ENCODE measurements around the gene PRSS36.
A peak's percentile ranks its signal among the peaks of the same experiment; 100 is the strongest.
"Not testable (repeated sequence)": the region's sequence is repeated elsewhere in the genome, so short reads cannot be mapped to it uniquely, and the experiment has no call there.

PRSS36 gene

DNA sequence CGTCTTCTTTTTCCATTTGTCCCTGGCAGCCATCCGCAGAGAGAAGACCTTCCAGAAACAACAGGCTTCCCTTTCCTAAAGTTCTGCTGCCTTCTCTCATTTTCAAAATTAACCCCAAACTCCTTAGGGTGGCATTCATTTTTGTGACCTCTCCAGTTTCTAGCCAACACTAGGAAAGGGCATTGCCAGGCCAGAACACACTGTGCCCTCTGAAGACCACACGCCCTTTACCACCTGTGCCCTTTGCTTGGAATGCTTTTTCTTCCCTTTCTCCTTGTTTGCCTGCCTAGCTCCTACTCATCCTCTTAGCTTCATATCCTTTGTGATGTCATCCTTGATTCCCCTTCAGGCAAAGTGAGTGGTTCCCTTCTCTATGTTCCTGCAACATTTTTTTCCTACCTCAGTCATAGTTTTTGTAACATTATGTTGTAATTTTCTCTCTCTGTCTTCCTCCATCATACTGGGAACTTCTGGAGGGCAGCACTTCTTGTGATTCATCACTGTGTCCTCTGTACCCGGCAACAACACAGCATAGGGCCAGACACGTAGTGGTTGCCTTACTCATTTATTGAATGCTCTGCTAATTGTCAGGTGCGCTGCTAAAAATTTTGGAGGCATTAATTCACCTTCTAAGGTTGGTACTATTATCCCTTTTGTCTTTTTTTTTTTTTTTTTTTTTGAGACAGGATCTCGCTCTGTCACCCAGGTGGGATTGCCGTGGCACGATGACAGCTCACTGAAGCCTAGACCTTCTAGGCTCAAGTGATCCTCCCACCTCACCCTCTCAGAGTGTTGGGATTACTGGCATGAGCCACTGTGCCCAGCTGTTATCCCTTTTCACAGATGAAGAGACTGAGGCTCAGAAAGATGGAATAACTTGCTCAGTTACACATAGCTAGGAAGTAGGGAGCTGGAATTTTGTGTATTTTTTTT is 31.4 kb downstream of the PRSS36 start:
- peak; percentile 47 for DNase-seq

DNA sequence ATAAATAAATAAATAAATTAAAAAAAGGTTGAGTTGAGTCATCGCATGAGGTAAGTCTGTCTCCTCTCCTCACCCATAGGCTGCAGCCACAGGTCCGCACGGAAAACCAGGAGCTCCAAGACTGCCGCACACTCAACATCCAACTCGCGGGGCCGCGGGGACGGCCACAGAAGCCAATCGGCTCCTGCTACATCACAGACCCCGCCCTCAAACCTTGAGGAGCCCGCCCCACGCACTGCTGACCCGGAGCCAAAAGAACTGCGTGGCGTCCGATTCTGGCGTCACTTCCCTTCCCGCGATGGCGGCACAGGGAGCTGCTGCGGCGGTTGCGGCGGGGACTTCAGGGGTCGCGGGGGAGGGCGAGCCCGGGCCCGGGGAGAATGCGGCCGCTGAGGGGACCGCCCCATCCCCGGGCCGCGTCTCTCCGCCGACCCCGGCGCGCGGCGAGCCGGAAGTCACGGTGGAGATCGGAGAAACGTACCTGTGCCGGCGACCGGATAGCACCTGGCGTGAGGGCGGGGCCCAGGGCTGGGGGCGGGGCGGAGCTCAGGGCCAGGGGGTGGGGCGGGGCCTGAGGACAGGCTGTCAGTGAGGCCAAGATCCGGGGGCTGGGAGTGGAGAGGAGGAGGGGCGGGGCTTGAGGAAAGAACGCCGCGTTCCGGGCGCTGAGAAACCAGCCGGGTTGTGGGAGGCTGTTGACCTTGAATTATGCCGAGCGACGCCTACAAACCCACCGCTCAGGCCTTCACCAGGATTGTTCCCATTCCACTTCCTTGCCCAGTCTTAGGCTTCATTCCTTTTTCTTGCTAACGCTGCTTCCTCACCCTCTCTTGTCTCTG is 32.3 kb downstream of the PRSS36 start, which contains the start of gene KAT8:
Gene KAT8, plus strand, starts transcription at position 281 of the 839 bp plus-strand sequence. Its CDS starts 18 bp downstream, at position 299.
- DNase-seq = peak; percentile 98

DNA sequence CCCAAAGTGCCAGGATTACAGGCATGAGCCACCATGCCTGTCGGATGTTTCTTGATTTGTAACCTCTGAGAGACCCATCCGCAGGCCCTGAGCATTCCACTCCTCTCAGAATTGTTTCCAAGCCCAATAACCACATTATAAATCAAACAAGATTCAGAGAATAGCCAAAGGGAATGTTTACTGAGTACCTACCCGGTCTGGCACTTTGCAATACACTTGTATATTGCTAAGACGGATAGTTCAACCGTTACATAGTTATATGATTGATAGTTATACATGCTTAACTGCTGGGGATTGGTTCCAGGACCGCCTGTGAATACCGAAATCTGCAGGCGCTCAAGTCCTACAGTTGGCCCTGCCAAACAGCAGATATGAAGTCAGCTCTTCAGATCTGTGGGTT is 35.4 kb downstream of the PRSS36 start:
- DNase-seq = no peak

DNA sequence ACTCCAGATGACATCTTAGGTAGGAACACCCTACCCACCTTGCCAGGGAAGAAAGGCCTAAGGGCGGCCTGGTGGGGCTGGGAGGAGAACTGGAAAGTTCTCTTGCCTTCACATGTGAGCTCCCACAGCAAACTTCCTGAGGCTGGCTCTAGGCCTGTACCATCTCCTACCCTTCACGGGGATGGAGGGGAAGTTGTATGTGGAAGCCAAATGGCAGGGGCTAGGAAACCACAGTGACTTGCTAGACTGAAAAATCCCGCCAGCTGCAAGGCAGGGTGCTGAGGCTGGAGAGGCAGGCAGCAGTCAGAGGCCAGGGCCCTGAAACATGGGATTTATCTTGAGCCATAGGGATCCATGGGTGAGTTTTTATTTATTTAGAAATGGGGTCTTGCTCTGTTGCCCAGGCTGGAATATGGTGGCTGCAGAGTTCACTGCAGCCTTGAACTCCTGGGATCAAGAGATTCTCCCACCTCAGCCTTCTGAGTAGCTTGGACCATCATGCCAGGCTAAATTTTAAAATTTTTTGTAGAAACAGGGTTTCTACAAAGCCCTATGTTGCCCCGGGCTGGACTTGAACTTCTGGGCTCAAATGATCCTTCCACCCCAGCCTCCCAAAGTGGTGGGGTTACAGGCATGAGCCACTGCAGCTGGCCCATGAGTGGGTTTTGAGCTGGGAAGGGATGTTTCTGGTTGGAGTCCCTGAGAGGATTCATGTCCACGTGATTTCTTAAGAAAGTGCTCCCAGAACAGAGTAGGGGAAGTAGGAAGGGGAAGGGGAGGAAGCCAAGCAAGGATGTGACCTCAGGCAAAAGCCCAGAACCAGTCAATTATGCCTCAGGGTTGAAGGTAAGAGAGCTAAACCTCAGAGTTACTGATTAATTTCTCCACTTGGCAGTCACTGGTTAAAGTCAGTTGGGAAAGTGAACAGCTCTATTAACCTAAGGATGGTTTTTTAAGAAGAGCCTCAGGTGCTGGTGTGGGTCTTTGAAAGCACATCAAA is 36.4 kb downstream of the PRSS36 start:
- DNase-seq = peak; percentile 48

DNA sequence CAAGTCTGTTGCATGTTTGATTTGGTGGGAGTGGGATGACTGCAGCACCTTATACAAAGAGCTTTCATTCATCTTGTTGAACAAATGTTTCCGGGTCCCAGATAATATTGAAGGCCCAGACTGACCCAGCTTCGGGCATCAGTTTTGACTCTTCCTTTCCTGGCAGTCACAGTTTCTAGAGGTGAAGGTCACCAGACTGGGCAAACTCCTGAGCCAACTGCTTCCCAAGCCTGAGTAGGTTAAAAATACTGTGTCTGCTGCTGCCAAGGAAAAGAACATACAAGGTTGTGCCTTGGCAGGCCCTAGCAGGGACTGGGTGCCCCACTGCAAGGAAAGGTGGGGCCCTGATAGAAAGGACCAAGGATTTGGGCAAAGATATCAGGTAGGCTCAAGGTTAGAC is 37.2 kb downstream of the PRSS36 start:
- no peak for DNase-seq

DNA sequence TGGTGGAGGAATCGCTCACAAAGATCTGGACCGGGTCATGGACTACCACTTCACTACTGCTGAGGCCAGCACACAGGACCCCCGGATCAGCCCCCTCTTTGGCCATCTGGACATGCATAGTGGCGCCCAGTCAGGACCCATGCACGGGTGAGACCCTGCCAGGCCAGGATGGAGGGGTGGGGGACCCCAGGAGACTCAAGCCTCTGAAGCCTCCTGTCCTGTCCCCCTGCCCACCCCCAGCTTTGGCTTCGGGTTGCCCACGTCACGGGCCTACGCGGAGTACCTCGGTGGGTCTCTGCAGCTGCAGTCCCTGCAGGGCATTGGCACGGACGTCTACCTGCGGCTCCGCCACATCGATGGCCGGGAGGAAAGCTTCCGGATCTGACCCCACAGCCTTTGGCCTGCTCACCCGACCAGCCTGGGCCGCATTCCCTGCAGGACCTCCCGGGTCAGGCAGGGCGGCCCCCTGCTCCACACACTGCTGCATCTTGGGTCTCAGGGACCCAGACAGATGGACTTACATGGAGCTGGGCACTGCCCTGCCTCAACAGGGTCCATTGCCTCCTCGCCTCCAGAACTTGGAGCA is 37.9 kb downstream of the PRSS36 start:
- DNase-seq = no peak

DNA sequence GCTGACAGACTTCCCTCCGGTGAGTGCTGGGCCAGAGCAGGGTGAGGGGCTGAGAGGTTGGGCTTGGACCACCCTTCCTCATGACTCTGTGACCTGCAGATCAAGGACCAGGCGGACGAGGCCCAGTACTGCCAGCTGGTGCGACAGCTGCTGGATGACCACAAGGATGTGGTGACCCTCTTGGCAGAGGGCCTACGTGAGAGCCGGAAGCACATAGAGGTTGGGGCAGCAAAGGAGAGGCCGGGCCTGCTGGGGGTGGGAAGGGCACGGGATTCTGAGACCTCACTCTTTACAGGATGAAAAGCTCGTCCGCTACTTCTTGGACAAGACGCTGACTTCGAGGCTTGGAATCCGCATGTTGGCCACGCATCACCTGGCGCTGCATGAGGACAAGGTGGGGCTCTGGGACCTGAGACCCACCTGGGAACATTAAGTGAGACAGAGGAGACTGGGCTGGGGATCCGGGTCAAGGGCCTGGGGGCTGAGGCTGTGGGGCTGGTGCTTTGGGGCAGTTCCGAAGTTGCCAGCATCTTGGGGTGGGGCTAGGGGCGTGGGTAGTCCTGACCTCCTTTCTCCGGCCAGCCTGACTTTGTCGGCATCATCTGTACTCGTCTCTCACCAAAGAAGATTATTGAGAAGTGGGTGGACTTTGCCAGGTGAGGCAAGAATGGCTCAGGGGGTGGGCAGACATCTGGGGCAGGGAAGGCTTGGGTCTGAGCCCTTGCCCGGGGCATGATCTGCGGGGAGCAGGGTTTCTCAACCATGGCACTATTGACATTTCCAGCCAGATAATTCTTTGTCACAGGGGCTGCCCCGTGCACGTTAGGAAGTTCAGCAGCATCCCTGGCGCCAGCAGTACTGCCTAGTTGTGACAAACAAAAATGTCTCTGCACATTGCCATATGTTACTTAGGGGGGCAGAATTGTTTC is 39.5 kb downstream of the PRSS36 start:
- no peak for DNase-seq

DNA sequence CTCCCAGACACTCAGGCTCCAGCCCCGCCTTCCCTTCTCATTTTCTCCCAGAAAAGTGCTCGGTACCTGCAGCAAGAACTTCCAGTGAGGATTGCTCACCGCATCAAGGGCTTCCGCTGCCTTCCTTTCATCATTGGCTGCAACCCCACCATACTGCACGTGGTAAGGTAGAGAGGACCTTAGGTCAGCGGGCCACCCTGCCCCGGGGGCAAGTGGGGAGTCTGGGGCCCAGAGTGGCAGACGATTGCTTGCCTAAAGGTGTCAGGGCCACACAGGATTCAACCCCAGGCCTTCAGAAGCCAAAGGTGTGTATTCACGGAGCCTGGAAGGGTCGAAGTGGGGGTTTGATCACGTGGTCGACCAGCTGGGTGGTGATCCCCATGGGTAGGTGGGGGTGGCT is 40.2 kb downstream of the PRSS36 start:
- no peak for DNase-seq

DNA sequence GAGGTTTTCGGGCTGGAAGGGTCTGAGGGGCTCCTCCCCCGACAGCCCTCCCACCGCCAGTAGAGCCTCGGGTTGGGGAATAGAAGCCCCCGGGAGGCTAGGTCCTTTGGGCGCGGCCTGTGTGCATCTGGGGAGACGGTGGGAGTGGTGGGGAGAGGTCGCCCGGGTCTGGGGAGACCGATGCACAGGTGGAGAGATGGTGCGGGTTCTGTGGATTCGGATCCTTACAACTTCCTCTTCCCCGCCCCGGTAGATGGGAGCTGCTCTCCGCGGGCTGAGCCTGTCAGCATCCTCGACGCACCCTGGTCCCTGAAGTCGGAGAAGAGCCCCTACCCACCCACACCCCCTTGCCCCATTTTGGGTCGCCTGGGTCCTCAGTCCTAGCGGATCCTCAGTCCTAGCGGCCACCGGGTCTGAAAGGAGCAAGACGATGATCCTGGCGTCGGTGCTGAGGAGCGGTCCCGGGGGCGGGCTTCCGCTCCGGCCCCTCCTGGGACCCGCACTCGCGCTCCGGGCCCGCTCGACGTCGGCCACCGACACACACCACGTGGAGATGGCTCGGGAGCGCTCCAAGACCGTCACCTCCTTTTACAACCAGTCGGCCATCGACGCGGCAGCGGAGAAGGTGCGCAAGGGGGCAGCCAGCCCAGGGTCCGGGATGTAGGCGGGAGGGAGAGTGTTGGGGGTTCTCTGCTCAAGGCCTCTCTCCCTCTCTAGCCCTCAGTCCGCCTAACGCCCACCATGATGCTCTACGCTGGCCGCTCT is 40.9 kb downstream of the PRSS36 start:
- no peak for DNase-seq

DNA sequence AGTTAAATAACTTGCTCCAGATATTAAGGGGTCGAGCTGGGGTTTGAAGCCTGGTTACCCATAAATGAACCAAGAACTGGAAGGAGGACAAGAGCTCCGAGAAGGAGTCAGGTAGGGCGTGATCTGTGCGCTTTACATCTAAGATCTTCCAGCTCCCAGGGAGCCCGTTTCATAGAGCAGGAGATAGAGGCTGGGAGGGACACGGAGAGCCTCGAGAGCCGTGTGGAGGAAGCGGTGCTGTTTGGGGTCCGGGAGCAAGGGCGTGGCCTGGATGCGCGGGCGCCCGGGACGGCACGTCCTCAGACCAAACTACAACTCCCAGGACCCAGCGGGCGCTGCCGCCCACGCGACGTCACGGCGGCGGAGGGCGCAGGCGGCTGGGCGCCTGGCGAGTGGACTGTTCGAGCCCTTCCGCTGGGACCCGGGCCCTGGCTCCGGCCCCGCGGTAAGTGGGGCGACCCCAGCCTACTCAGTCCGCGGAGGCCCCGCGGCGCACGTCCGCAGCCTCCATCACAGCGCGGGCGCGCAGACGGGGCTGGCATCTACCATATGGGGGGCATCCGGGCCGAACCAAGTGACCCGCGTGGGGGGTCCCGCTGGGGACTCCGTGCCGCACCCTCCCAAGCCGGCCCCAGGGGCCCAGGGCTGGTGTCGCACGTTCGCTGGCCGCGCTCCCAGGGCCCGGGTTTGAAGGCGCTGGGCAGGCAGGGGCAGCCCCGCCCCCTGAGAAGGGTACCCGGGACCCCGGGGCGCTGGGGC is 41.7 kb downstream of the PRSS36 start, which contains the start of gene BCKDK:
Gene BCKDK, plus strand, starts transcription at position 352 of the 759 bp plus-strand sequence. CDS start 838 bp downstream, outside the sequence.
- DNase-seq = peak; percentile 62

DNA sequence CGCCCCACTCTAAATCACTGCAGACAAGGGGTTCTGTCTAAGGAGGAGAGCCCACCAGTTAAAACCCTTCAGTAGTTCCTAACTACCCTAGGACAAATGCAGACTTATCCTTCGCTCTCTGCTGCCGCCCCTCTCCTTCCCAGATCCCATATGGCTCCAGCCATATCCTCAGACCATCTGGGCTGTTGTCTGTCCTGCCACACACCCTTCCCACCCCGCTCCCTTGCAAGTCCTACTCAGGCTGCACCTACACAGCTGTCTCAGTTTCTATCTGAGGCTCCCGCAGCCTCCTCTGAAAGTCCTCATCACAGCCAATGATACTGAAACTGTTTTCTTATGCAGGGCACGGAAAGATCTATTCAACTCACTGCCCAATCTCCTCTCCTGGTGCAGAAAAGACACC is 42.4 kb downstream of the PRSS36 start:
- DNase-seq = no peak

DNA sequence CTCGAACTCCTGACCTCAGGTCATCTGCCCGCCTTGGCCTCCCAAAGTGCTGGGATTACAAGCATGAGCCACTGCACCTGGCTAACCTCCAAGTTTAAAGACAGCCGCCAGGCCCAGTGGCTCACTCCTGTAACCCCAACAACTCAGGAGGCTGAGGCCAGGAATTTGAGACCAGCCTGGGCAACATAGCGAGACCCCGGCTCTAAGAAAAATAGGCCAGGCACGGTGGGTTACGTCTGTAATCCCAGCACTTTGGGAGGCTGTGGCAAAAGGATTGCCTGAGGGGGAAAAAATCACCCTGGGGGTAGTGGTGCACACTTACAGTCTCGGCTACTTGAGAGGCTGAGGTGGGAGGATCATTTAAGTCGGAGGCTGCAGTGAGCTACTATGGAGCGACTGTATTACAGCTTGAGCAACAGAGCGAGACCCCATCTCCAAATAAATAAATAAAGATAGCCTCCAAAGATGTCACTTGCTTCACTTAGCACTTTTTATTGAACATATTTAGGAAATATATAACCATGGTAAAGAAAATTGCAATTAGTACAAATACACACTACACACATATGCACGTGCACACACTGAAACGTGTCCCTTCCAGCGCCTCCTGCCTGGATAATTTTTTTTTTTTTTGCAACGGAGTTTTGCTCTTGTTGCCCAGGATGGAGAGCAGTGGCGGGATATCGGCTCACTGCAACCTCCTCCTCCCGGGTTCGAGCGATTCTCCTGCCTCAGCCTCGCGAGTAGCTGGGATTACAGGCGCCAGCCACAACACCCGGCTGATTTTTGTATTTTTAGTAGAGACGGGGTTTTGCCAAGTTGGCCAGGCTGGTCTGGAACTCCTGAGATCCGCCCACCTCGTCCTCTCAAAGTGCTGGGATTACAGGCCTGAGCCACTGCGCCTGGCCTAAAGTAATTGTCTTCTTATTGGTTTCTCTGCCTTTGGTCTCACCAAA is 43.1 kb downstream of the PRSS36 start:
- DNase-seq = no peak

DNA sequence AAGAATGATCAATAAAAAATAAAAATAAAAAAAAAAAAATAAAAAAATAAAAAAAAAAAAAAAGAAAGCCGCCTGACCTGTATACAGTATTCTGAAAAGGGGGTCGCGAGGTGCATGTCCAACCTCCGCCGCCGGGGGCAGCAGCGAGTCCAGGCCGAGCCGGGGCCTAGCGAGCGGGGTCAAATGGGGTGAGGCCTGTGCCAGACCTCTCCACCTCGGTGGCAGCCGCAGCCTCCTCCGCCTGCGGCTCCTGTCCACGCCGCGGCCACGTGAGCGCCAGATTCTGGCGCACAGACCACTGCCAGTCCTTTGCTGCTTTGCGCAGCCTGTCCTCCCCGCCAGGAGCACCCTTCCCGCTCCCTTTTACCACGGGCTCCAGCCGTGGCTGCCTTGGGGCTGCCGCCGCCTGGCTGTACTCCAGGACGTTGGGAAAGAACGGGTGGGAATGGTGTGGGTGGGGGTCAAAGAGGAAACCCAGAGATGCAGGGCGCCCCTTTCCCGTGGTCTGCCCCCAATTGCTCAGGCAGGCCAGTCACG is 44.1 kb downstream of the PRSS36 start:
- DNase-seq = peak; percentile 83

DNA sequence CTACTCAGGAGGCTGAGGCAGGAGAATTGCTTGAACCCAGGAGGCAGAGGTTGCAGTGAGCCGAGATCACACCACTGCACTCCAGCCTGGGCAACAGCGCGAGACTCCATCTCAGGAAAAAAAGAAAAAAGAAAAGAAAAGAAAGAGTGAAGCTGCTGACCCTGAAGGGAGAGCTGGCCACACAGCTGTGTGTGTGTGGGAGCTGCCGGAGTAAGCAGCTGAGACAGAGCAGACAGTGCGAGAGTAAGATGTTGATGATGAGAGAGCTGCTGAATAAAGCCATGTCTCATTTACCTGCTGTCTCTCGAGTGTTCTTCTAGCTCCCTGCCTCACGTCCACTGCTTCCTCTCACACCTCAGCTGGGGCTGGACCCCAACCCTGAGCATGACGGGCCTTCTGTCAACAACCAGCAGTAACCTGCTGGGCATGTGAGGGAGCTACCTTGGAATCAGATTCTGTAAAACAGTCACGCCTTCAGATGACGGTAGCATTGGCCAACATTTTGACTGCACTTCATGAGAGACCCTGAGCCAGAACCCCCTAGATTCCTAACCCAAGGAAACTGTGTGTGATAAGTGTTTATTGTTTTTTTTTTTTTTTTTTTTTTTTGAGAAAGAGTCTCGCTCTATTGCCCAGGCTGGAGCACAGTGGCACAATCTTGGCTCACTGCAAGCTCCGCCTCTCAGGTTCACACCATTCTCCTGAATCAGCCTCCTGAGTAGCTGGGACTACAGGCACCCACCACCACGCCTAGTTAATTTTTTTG is 48.8 kb downstream of the PRSS36 start:
- DNase-seq = not testable (repeated sequence)

DNA sequence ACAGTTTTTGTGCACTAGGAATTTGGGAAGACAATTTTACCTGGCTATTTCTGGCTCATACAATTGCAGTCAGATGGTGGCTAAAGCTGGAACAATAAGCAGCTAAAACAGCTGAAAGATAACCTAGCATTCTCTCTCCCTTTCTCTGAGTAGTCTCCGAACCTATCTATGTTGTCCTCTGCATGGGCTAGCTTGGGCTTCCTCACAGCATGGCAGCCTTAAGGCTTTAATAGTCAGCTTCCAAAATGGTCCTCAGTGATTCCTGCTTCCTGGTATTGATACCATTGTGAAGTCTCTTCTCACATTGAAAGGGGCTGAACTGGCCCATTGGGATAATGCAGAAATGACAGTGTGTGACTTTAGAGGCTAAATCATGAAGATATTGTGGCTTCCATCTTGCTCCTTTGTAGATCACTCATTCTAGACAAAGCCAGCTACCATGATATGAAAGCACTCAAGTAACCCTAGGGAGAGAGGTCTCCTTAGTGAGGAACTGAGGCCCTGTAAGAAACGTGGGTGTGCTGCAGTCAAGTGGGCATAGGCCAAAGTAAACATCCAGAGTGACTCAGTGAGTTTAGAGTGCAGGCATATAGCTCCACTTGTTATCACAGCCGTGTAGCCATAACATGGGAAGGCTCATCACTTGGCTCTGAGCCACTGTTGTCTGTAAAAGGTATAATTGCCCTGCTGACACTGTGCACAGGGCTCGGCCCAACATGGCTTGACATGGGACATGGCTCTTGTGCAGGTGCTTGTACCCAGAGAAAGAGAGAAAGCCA is 49.8 kb downstream of the PRSS36 start:
- DNase-seq = no peak

Measured in CD4-positive, alpha-beta T cell treated with Interleukin-15 for 1 hour (primary cell).